HFFc6 (cell line): ENCODE data around the gene DZIP1L. TPM values are rescaled to one million over a fixed set of nuclear protein-coding genes. Genes with fewer than 3 reads are reported as not detected.

Experiments used
- DNase-seq: peaks from one replicate; pipeline ENCODE4 v3.0.0-alpha.2; 2018
- H3K27ac Mint-ChIP-seq: 2 replicates; pipeline ENCODE4 v1.8.0; 2020; ENCODE audit warnings: mild to moderate bottlenecking, mixed read lengths
- H3K27me3 Mint-ChIP-seq: 2 replicates; pipeline ENCODE4 v1.8.0; 2021; ENCODE audit warnings: mild to moderate bottlenecking, moderate library complexity, mixed read lengths; ENCODE audit not compliant: insufficient read depth
- H3K36me3 Mint-ChIP-seq: 2 replicates; pipeline ENCODE4 v1.8.0; 2021; ENCODE audit warnings: low read depth, mixed read lengths
- H3K4me1 Mint-ChIP-seq: 2 replicates; pipeline ENCODE4 v1.8.0; 2020; ENCODE audit warnings: low read depth, mixed read lengths
- H3K4me3 Mint-ChIP-seq: 2 replicates; pipeline ENCODE4 v1.8.0; 2020; ENCODE audit warnings: mild to moderate bottlenecking, moderate library complexity, mixed read lengths
- H3K9me3 Mint-ChIP-seq: 2 replicates; pipeline ENCODE4 v1.8.0; 2020; ENCODE audit warnings: mild to moderate bottlenecking, mixed read lengths
- total RNA-seq, 6 experiments: library from RNA; stranded (reverse); fragmentation: NEBNext Ultra II Directional; extraction: Animal tissue kit (Norgen Biotek cat#: 25700); gene quantifications; 2 replicates in 1 of 6; 3 replicates in 5 of 6; pipeline ENCODE4 v1.2.3, GENCODE V29; 2021
- TF ChIP-seq, protein P1 (sequence below): fragments of 200-600 bp; sonication (generic); IDR thresholded peaks from 2 replicates; pipeline ENCODE4 v1.5.0; 2021; ENCODE audit warnings: antibody characterized with exemption, mild to moderate bottlenecking

Gene DZIP1L
- total RNA-seq, 6 experiments from 2014 or later, result 6.1 to 10.8 (median 8.8) TPM

DNA sequence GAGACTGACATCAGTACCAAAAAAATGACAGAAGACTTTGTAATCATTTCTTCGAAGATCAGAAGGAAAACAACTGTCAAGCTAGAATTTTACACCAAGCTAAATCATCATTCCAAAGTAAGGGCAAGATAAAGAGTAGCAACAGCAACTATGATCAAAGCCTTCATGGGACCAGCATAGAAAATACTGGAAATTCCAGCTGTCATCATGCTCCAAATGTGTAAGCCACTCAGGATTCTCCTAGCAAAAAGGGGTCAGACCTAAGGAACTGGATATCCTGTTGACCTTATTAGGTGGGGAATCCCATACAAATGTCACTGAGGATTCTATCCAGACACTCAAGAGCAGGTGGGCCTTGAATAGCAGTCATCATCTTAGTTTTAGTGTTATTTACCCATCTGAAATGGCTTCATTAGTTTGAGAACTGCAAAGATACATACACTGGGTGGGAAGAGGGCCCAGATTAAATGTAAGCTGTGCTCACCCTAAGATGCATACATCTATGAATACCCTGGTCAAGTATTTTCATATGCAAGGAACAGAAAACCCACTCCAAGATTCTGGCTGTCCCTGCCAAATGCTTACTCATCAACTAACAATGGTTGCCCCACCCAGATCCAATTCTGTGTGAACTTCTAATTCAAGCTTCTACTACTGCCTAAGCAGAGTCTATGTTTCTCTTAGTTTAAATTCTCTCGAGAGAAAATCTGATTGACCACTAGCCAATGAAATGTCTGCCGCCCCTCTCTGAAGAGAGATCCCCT lies 72.0 kb downstream of the DZIP1L start:
- peak overlapping the region; percentile 71 for H3K4me3 Mint-ChIP-seq
- peaks cover 1% of the 10 kb centered on the region; the same call in 1 of the 2 replicates for H3K27me3 Mint-ChIP-seq
- peaks cover 56% of the 10 kb centered on the region for H3K4me1 Mint-ChIP-seq
- TF ChIP-seq, protein P1, sequence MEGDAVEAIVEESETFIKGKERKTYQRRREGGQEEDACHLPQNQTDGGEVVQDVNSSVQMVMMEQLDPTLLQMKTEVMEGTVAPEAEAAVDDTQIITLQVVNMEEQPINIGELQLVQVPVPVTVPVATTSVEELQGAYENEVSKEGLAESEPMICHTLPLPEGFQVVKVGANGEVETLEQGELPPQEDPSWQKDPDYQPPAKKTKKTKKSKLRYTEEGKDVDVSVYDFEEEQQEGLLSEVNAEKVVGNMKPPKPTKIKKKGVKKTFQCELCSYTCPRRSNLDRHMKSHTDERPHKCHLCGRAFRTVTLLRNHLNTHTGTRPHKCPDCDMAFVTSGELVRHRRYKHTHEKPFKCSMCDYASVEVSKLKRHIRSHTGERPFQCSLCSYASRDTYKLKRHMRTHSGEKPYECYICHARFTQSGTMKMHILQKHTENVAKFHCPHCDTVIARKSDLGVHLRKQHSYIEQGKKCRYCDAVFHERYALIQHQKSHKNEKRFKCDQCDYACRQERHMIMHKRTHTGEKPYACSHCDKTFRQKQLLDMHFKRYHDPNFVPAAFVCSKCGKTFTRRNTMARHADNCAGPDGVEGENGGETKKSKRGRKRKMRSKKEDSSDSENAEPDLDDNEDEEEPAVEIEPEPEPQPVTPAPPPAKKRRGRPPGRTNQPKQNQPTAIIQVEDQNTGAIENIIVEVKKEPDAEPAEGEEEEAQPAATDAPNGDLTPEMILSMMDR, result no peak
- peak; percentile 77 for DNase-seq
- peak overlapping the region; percentile 93 for H3K27ac Mint-ChIP-seq
- no peaks in the 10 kb centered on the region for H3K9me3 Mint-ChIP-seq
- peaks cover 14% of the 10 kb centered on the region for H3K36me3 Mint-ChIP-seq

DNA sequence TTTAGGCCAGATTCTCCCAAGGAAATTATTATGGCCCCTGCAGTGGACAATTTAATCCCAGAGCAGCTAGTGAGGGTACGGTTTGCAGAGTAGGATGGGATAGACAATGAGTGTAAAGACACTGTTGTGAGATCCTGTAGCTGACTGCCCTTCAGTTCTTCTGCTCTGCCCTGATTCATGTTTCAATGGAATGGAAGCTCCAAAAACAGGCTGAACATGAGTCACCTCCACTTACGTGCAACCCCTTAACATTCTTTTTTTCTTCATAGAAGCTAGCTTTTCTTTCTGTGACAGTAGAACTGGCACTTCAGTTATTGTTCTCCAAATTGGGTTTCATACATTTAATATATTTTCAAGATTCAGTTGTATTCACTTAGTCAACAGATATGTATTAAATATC lies 73.4 kb downstream of the DZIP1L start:
- Mint-ChIP-seq H3K27ac (peak overlapping the region; percentile 71), H3K36me3 (peaks cover 13% of the 10 kb centered on the region), H3K27me3 (peaks cover 1% of the 10 kb centered on the region; the same call in 1 of the 2 replicates), H3K4me1 (peaks cover 56% of the 10 kb centered on the region), H3K9me3 (no peaks in the 10 kb centered on the region), H3K4me3 (peak overlapping the region; percentile 44)
- DNase-seq, result peak; percentile 82
- TF ChIP-seq, protein P1, result no peak

DNA sequence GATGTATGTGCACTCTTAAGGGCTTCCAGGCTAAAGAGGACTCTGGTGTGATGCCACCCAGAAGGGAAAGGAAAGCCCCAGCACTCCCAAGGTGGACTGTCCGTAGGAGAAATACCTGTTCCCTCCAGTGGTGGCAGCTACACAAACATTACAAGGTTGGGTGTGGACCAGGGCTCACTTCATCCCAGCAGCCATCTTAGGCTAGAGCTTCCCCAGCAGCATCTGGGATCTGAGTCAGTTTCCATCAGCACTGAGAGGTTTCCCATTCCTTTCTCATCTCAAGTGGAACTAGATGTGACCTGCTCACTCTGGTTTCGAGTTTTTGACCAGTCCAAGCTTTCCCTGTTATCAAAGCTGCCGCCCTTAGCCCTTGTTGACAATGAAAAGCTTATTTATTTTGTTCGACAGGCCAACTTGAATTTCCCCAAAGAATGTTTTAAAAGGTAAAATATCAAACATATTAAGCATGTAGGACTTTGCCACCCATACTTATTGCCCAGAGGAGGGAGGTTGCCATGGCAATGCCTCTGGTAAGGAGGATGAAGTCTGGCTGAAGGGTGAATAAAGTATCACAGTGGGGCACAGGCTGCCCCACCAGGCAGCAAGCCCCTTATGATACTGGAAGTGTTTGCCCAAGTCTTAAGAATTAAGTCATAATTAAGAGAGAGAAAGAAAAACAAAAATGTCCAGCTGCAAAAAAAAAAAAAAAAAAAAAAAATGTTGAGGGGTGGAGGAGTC lies 76.5 kb downstream of the DZIP1L start:
- Mint-ChIP-seq H3K9me3 (no peaks in the 10 kb centered on the region), H3K27ac (peak overlapping the region; percentile 48; the same call in 1 of the 2 replicates), H3K27me3 (no peaks in the 10 kb centered on the region), H3K4me3 (no peak overlapping the region), H3K4me1 (peaks cover 39% of the 10 kb centered on the region), H3K36me3 (no peaks in the 10 kb centered on the region; the same call in 1 of the 2 replicates)
- DNase-seq, result no peak
- TF ChIP-seq, protein P1, result no peak

DNA sequence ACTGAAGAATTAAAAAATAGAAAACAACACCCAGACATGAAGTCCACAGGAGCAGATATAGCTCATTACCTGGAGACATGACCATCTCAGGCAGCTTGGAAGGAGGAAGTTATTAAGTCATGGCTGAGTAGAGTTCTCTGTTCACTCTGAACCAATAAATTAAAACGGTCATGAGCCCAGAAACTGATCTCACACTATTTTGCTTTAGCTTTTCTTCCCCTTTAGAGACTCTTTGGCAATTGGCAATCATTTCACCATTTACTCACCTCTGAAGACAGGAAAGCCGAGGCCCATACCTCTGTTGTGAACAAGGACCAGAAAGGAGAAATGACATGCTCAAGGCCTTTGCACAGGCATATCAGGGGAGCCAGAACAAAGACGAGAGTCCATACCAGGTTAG lies 78.8 kb downstream of the DZIP1L start:
- Mint-ChIP-seq H3K36me3 (no peaks in the 10 kb centered on the region; the same call in 1 of the 2 replicates), H3K27me3 (no peaks in the 10 kb centered on the region), H3K4me1 (peaks cover 16% of the 10 kb centered on the region), H3K4me3 (no peak overlapping the region), H3K9me3 (no peaks in the 10 kb centered on the region), H3K27ac (no peak overlapping the region)
- TF ChIP-seq, protein P1, result no peak
- DNase-seq, result no peak

DNA sequence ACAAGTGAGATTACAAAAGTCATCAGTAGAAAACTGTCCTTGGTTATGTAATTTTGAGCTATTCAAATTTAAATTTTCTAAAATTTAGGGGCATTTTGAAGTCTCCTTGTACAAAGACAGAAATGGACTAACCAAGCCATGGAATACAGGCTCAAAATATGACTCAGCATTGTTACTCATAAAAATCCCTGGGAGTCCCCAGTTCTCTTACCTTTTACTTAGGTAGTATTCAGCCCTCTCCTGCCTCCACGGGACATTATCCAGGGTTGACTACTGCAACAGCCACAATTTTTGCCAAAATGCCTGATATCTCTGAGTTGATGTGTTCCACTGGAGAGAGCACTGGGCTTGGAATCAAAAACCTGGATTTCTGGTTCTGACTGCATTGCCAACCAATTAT lies 80.5 kb downstream of the DZIP1L start:
- no peaks in the 10 kb centered on the region; the same call in 1 of the 2 replicates for H3K36me3 Mint-ChIP-seq
- TF ChIP-seq, protein P1, result no peak
- H3K27ac Mint-ChIP-seq, result no peak overlapping the region
- no peak for DNase-seq
- H3K27me3 Mint-ChIP-seq, result no peaks in the 10 kb centered on the region
- H3K4me1 Mint-ChIP-seq, result peaks cover 6% of the 10 kb centered on the region
- no peaks in the 10 kb centered on the region for H3K9me3 Mint-ChIP-seq
- no peak overlapping the region for H3K4me3 Mint-ChIP-seq
